Measurements from ENCODE around the gene COL26A1.
"Not testable (repeated sequence)": the region's sequence is repeated elsewhere in the genome, so short reads cannot be mapped to it uniquely, and the experiment has no call there.

The COL26A1 gene

GRCh38 chr7:101362334-101363195, at the start of gene COL26A1:
TSS of gene COL26A1 (plus strand) at chr7:101362875. CDS start at chr7:101363033, 158 bp downstream.
- no peak for DNase-seq

- no peak for DNase-seq
Measured at GRCh38 chr7:101315336-101315735, 47.3 kb upstream of the COL26A1 start.

GRCh38 chr7:101319401-101319800, 43.3 kb upstream of the COL26A1 start:
- DNase-seq, result no peak

- DNase-seq, result peak; percentile 96
Measured at GRCh38 chr7:101321491-101322401, 40.9 kb upstream of the COL26A1 start, which contains the start of gene IFT22. TSS of gene IFT22 (minus strand) at chr7:101321812. CDS start at chr7:101321709, 103 bp downstream.

- no peak for DNase-seq
Measured at GRCh38 chr7:101328159-101328558, 34.5 kb upstream of the COL26A1 start.

- no peak for DNase-seq
Measured at GRCh38 chr7:101330011-101330484, 32.6 kb upstream of the COL26A1 start.

GRCh38 chr7:101332026-101332425, 30.6 kb upstream of the COL26A1 start:
- no peak for DNase-seq

GRCh38 chr7:101333912-101334311, 28.8 kb upstream of the COL26A1 start:
- no peak for DNase-seq

- no peak for DNase-seq
Measured at GRCh38 chr7:101340379-101340778, 22.3 kb upstream of the COL26A1 start.

- DNase-seq, result no peak
Measured at GRCh38 chr7:101342892-101343291, 19.8 kb upstream of the COL26A1 start.

GRCh38 chr7:101347477-101347876, 15.2 kb upstream of the COL26A1 start:
- no peak for DNase-seq

GRCh38 chr7:101348456-101349067, 14.1 kb upstream of the COL26A1 start:
- not testable (repeated sequence) for DNase-seq

- not testable (repeated sequence) for DNase-seq
Measured at GRCh38 chr7:101349300-101349699, 13.4 kb upstream of the COL26A1 start.

- no peak for DNase-seq
Measured at GRCh38 chr7:101352920-101353308, 9.8 kb upstream of the COL26A1 start.

GRCh38 chr7:101357433-101357832, 5.2 kb upstream of the COL26A1 start:
- DNase-seq, result no peak

GRCh38 chr7:101363196-101363733, 590 bp downstream of the COL26A1 start:
- no peak for DNase-seq

- DNase-seq, result peak; percentile 29
Measured at GRCh38 chr7:101363734-101364374, 1.2 kb downstream of the COL26A1 start.

- DNase-seq, result no peak
Measured at GRCh38 chr7:101365956-101366355, 3.3 kb downstream of the COL26A1 start.

- DNase-seq, result no peak
Measured at GRCh38 chr7:101367676-101368075, 5.0 kb downstream of the COL26A1 start.

GRCh38 chr7:101368422-101369165, 5.9 kb downstream of the COL26A1 start:
- DNase-seq, result no peak

GRCh38 chr7:101370836-101371235, 8.2 kb downstream of the COL26A1 start:
- DNase-seq, result no peak
